Neural cell (in vitro differentiated cells): ENCODE measurements around the gene HSD11B2. TPM values are rescaled to one million over a fixed set of nuclear protein-coding genes. Genes with fewer than 3 reads are reported as not detected.
A peak's percentile ranks its signal among the peaks of the same experiment; 100 is the strongest.

Experiments
- H2AFZ ChIP-seq: fragments of 200-600, 300-800 bp; sonication (generic), shearing (Covaris generic); 2 replicates; pipeline ENCODE4 v1.6.0; 2014; ENCODE audit warnings: low read depth, mild to moderate bottlenecking, antibody characterized with exemption, low read length, moderate library complexity
- H3F3A ChIP-seq: fragments of 200-600 bp; shearing (Covaris generic); 2 replicates; pipeline ENCODE4 v1.6.1; 2016; ENCODE audit warnings: mild to moderate bottlenecking, moderate library complexity, mixed read lengths, antibody characterized with exemption, low read length; ENCODE audit not compliant: insufficient read depth, poor library complexity, severe bottlenecking
- H3K27ac ChIP-seq: fragments of 200-600, 300-800 bp; sonication (generic), shearing (Covaris generic); 2 replicates; pipeline ENCODE4 v1.5.1; 2014; ENCODE audit warnings: mild to moderate bottlenecking, low read length, moderate library complexity
- H3K27me3 ChIP-seq: fragments of 300-800, 200-600 bp; sonication (generic), shearing (Covaris generic); 2 replicates; pipeline ENCODE4 v1.6.0; 2014; ENCODE audit warnings: mild to moderate bottlenecking, low read depth, low read length, moderate library complexity; ENCODE audit not compliant: insufficient read depth
- H3K36me3 ChIP-seq: fragments of 300-800, 200-600 bp; sonication (generic), shearing (Covaris generic); 2 replicates; pipeline ENCODE4 v1.5.1; 2014; ENCODE audit warnings: mild to moderate bottlenecking, antibody characterized with exemption, low read length, moderate library complexity; ENCODE audit not compliant: insufficient read depth
- H3K4me2 ChIP-seq: fragments of 300-800, 200-600 bp; sonication (generic), shearing (Covaris generic); 2 replicates; pipeline ENCODE4 v1.6.0; 2014; ENCODE audit warnings: mild to moderate bottlenecking, low read length
- H3K4me3 ChIP-seq: fragments of 300-800, 200-600 bp; sonication (generic), shearing (Covaris generic); 2 replicates; pipeline ENCODE4 v1.5.1; 2014; ENCODE audit warnings: mild to moderate bottlenecking, low read length, moderate library complexity
- H3K79me2 ChIP-seq: fragments of 200-600 bp; shearing (Covaris generic); replicated peaks from 2 replicates; pipeline ENCODE4 v1.6.0; 2014; ENCODE audit warnings: mild to moderate bottlenecking, low read length, moderate library complexity; ENCODE audit not compliant: insufficient read depth
- H3K9ac ChIP-seq: fragments of 300-800, 200-600 bp; sonication (generic), shearing (Covaris generic); 2 replicates; pipeline ENCODE4 v1.6.1; 2016; ENCODE audit warnings: mild to moderate bottlenecking, low read length, mixed read lengths
- H3K9me2 ChIP-seq: fragments of 200-600 bp; shearing (Covaris generic); 2 replicates; pipeline ENCODE4 v1.6.1; 2016; ENCODE audit warnings: mild to moderate bottlenecking, low read length, mixed read lengths; ENCODE audit not compliant: insufficient read depth
- H3K9me3 ChIP-seq: fragments of 200-600, 300-800 bp; sonication (generic), shearing (Covaris generic); 2 replicates; pipeline ENCODE4 v1.6.1; 2016; ENCODE audit warnings: mild to moderate bottlenecking, mixed run types, low read length, moderate library complexity, mixed read lengths
- H4K20me1 ChIP-seq: fragments of 200-600 bp; shearing (Covaris generic); 2 replicates; pipeline ENCODE4 v1.6.1; 2016; ENCODE audit warnings: mild to moderate bottlenecking, mixed run types; ENCODE audit not compliant: insufficient read depth
- CTCF ChIP-seq: fragments of 450-650 bp; IDR thresholded peaks from 2 replicates; pipeline ENCODE4 v1.5.1; 2014; ENCODE audit warnings: antibody characterized with exemption, mild to moderate bottlenecking, moderate library complexity; ENCODE audit not compliant: poor library complexity, severe bottlenecking
- EP300 ChIP-seq: fragments of 450-650 bp; conservative IDR thresholded peaks from 2 replicates; pipeline ENCODE4 v1.6.1; 2014; ENCODE audit warnings: antibody characterized with exemption, mild to moderate bottlenecking, moderate library complexity; ENCODE audit not compliant: poor library complexity, severe bottlenecking
- EZH2 ChIP-seq: fragments of 200-600, 300-800 bp; shearing (Covaris generic), sonication (generic); IDR thresholded peaks from 2 replicates; pipeline ENCODE4 v1.6.1; 2014; ENCODE audit warnings: antibody characterized with exemption, low read length, borderline replicate concordance, mild to moderate bottlenecking; ENCODE audit not compliant: insufficient read depth, poor library complexity, severe bottlenecking
- MXI1 ChIP-seq: fragments of 450-650 bp; conservative IDR thresholded peaks from 2 replicates; pipeline ENCODE4 v1.6.1; 2014; ENCODE audit warnings: antibody characterized with exemption, mild to moderate bottlenecking; ENCODE audit not compliant: poor library complexity, severe bottlenecking
- POLR2AphosphoS5 ChIP-seq: IDR thresholded peaks from 2 replicates; pipeline ENCODE4 v1.6.1; 2012
- RAD21 ChIP-seq: fragments of 450-650 bp; conservative IDR thresholded peaks from 2 replicates; pipeline ENCODE4 v1.6.1; 2014; ENCODE audit warnings: antibody characterized with exemption, mild to moderate bottlenecking, moderate library complexity
- REST ChIP-seq: IDR thresholded peaks from 2 replicates; pipeline ENCODE4 v1.6.1; 2012; ENCODE audit warnings: borderline replicate concordance
- SMC3 ChIP-seq: fragments of 450-650 bp; conservative IDR thresholded peaks from 2 replicates; pipeline ENCODE4 v1.6.1; 2014; ENCODE audit warnings: antibody characterized with exemption, mild to moderate bottlenecking, moderate library complexity; ENCODE audit not compliant: poor library complexity
- TAF1 ChIP-seq: IDR thresholded peaks from 2 replicates; pipeline ENCODE4 v1.6.1; 2012; ENCODE audit warnings: low read depth
- polyA plus RNA-seq: library from polyadenylated mRNA; depleted of rRNA; stranded (reverse); fragments of >200 nt; gene quantifications from 2 replicates; pipeline ENCODE4 v1.2.3, GENCODE V29; 2014

Gene HSD11B2
- polyA plus RNA-seq, 1 donor from 2014 or later: 0.24 TPM

GRCh38 chr16:67429799-67430503 is 970 bp upstream of the HSD11B2 start:
- Histone ChIP-seq H3K27ac (no peak overlapping the region), H3K4me2 (no peak overlapping the region), H3K4me3 (peak overlapping the region; percentile 65), H3K79me2 (no peaks in the 10 kb centered on the region), H3K36me3 (no peaks in the 10 kb centered on the region), H3K27me3 (peaks cover 40% of the 10 kb centered on the region), H4K20me1 (no peaks in the 10 kb centered on the region), H3F3A (no peaks in the 10 kb centered on the region), H3K9ac (no peak overlapping the region), H3K9me3 (no peaks in the 10 kb centered on the region), H2AFZ (no peak overlapping the region), H3K9me2 (no peaks in the 10 kb centered on the region)
- no peak for TF ChIP-seq REST
- TF ChIP-seq SMC3: no peak
- TF ChIP-seq MXI1: no peak
- no peak for TF ChIP-seq EZH2
- TF ChIP-seq POLR2AphosphoS5: no peak
- TF ChIP-seq TAF1: no peak
- no peak for TF ChIP-seq RAD21

GRCh38 chr16:67430504-67430976 is 381 bp upstream of the HSD11B2 start:
- peak overlapping the region; percentile 65 for H3K4me3 ChIP-seq
- no peak overlapping the region for H3K4me2 ChIP-seq
- no peaks in the 10 kb centered on the region for H3K9me3 ChIP-seq
- no peak for TF ChIP-seq REST
- no peak for TF ChIP-seq TAF1
- no peak for TF ChIP-seq EP300
- TF ChIP-seq EZH2: peak; percentile 69
- TF ChIP-seq MXI1: peak; percentile 83
- TF ChIP-seq CTCF: no peak
- no peak for TF ChIP-seq SMC3
- H3K9ac ChIP-seq: peak overlapping the region; percentile 26
- no peaks in the 10 kb centered on the region for H3K36me3 ChIP-seq
- H3K79me2 ChIP-seq: no peaks in the 10 kb centered on the region
- peaks cover 40% of the 10 kb centered on the region for H3K27me3 ChIP-seq
- no peak overlapping the region for H3K27ac ChIP-seq
- no peaks in the 10 kb centered on the region for H3K9me2 ChIP-seq
- H4K20me1 ChIP-seq: no peaks in the 10 kb centered on the region
- no peaks in the 10 kb centered on the region for H3F3A ChIP-seq
- no peak overlapping the region for H2AFZ ChIP-seq
